GM12878 (cell line): ENCODE results near the gene TMEM231. TPM values are rescaled to one million over a fixed set of nuclear protein-coding genes. Genes with fewer than 3 reads are reported as not detected.

Source experiments
- ATAC-seq: fragments of 200-7000 bp; cut with Tn5 transposase; 3 replicates; pipeline ENCODE4 v1.9.1; 2020; ENCODE audit warnings: mild to moderate bottlenecking, moderate library complexity
- BruUV-seq: library from RNA; stranded (reverse); fragments of 400-500 nt; replicated peaks from 2 replicates; lab custom pipeline; 2021; lab: Mats Ljungman, UMichigan
- CTCF ChIA-PET: fragments of 300-600 bp; sonication (Branson Sonifier 250); formaldehyde crosslinking; extraction: SDS; loops from one replicate; lab custom pipeline; 2021; ENCODE audit warnings: inconsistent platforms; lab: Yijun Ruan, JAX
- POLR2A ChIA-PET: fragments of 350-600 bp; formaldehyde crosslinking; extraction: SDS; loops from one replicate; lab custom pipeline; 2021; ENCODE audit warnings: inconsistent platforms; lab: Charles Lee
- RAD21 ChIA-PET: fragments of 300-600 bp; sonication (Branson Sonifier 250); formaldehyde crosslinking; loops from one replicate; lab custom pipeline; 2023; ENCODE audit warnings: antibody characterized with exemption; ENCODE audit not compliant: unreplicated experiment; lab: Charles Lee
- SMC1A ChIA-PET: fragments of 300-600 bp; sonication (Branson Sonifier 250); formaldehyde crosslinking; loops from one replicate; lab custom pipeline; 2023; ENCODE audit not compliant: unreplicated experiment, uncharacterized antibody; lab: Charles Lee
- DNase-seq: peaks from one replicate; pipeline ENCODE4 v3.0.0-alpha.2; 2011; ENCODE audit warnings: low read depth, low spot score
- FAIRE-seq: peaks from 3 replicates; lab custom pipeline; 2011; peaks lifted over from hg19 to GRCh38; lab: Jason Lieb, UNC
- H2AFZ ChIP-seq: 2 replicates; pipeline ENCODE4 v1.6.0; 2011; ENCODE audit warnings: low read depth, low read length, control low read depth; ENCODE audit not compliant: control insufficient read depth
- H3K27ac ChIP-seq: 2 replicates; pipeline ENCODE4 v1.5.1; 2011; ENCODE audit warnings: control low read depth; ENCODE audit not compliant: control insufficient read depth, insufficient read depth
- H3K27me3 ChIP-seq, 2 experiments: replicated peaks in 1 of 2; 2 replicates each; pipeline versions ENCODE4 v1.6.0 to v1.6.1; 2011; ENCODE audit warnings: low read length in 1 of 2; ENCODE audit not compliant: control insufficient read depth in 2 of 2, insufficient read depth in 2 of 2
- H3K36me3 ChIP-seq, 2 experiments: 2 replicates each; pipeline ENCODE4 v1.5.1; 2011; ENCODE audit warnings: low read length in 1 of 2; ENCODE audit not compliant: control insufficient read depth in 2 of 2, insufficient read depth in 2 of 2
- H3K4me1 ChIP-seq: 2 replicates; pipeline ENCODE4 v1.6.1; 2011; ENCODE audit warnings: mild to moderate bottlenecking, low read length, moderate library complexity, mixed read lengths; ENCODE audit not compliant: control insufficient read depth, insufficient read depth
- H3K4me2 ChIP-seq: 2 replicates; pipeline ENCODE4 v1.6.0; 2011; ENCODE audit warnings: control low read depth; ENCODE audit not compliant: control insufficient read depth, insufficient read depth
- H3K4me3 ChIP-seq: fragments of 200-600 bp; sonication (generic); 2 replicates; pipeline ENCODE4 v1.5.1; 2016
- H3K79me2 ChIP-seq: 2 replicates; pipeline ENCODE4 v1.6.0; 2011; ENCODE audit warnings: low read length; ENCODE audit not compliant: control insufficient read depth, insufficient read depth
- H3K9ac ChIP-seq: 2 replicates; pipeline ENCODE4 v1.8.0; 2011; ENCODE audit warnings: low read length, control low read depth, mixed read lengths; ENCODE audit not compliant: control insufficient read depth, insufficient read depth
- H3K9me3 ChIP-seq: replicated peaks from 3 replicates; pipeline ENCODE4 v1.5.1; 2011; ENCODE audit warnings: mild to moderate bottlenecking, low read length; ENCODE audit not compliant: control insufficient read depth, insufficient read depth
- H4K20me1 ChIP-seq: 2 replicates; pipeline ENCODE4 v1.6.0; 2011; ENCODE audit not compliant: control insufficient read depth, insufficient read depth
- BRCA1 ChIP-seq: IDR thresholded peaks from 2 replicates; pipeline ENCODE4 v1.6.1; 2011; ENCODE audit warnings: low read depth, low read length, improper control_type of control experiment
- CHD1 ChIP-seq: IDR thresholded peaks from 2 replicates; pipeline ENCODE4 v1.6.1; 2012; ENCODE audit warnings: low read depth, low read length, improper control_type of control experiment
- IRF4 ChIP-seq: IDR thresholded peaks from 2 replicates; pipeline ENCODE4 v1.6.1; 2011; ENCODE audit warnings: low read depth, low read length
- KLF5 ChIP-seq: fragments of 450-650 bp; IDR thresholded peaks from 2 replicates; pipeline ENCODE4 v1.6.1; 2014; ENCODE audit warnings: mild to moderate bottlenecking; ENCODE audit not compliant: partially characterized antibody
- MTA3 ChIP-seq: IDR thresholded peaks from 2 replicates; pipeline ENCODE4 v1.6.1; 2012; ENCODE audit warnings: low read length, inconsistent platforms, borderline replicate concordance
- NBN ChIP-seq: fragments of 450-650 bp; IDR thresholded peaks from 2 replicates; pipeline ENCODE4 v1.6.1; 2016
- NFXL1 ChIP-seq: fragments of 450-650 bp; IDR thresholded peaks from 2 replicates; pipeline ENCODE4 v1.6.1; 2017; ENCODE audit warnings: antibody characterized with exemption, mild to moderate bottlenecking, borderline replicate concordance
- NR2C1 ChIP-seq: fragments of 450-650 bp; IDR thresholded peaks from 2 replicates; pipeline ENCODE4 v1.6.1; 2017; ENCODE audit warnings: antibody characterized with exemption, mild to moderate bottlenecking, moderate library complexity
- PAX5 ChIP-seq: IDR thresholded peaks from 2 replicates; pipeline ENCODE4 v1.6.1; 2011; ENCODE audit warnings: low read depth, low read length, borderline replicate concordance
- PML ChIP-seq: IDR thresholded peaks from 2 replicates; pipeline ENCODE4 v1.6.1; 2012; ENCODE audit warnings: low read length, inconsistent platforms
- POU2F2 ChIP-seq: IDR thresholded peaks from 3 replicates; pipeline ENCODE4 v1.6.1; 2011; ENCODE audit warnings: low read depth, mild to moderate bottlenecking, low read length, borderline replicate concordance
- RELA ChIP-seq: fragments of 450-650 bp; IDR thresholded peaks from 2 replicates; pipeline ENCODE4 v1.8.0; 2014; ENCODE audit warnings: borderline replicate concordance; ENCODE audit not compliant: partially characterized antibody
- SIX5 ChIP-seq: IDR thresholded peaks from 2 replicates; pipeline ENCODE4 v1.6.1; 2011; ENCODE audit warnings: mild to moderate bottlenecking, low read depth, low read length, moderate library complexity; ENCODE audit not compliant: severe bottlenecking
- STAT1 ChIP-seq: fragments of 450-650 bp; conservative IDR thresholded peaks from 2 replicates; pipeline ENCODE4 v1.6.1; 2014; ENCODE audit warnings: antibody characterized with exemption, mild to moderate bottlenecking
- STAT3 ChIP-seq: IDR thresholded peaks from 2 replicates; pipeline ENCODE4 v1.6.1; 2011; ENCODE audit warnings: low read depth, low read length, improper control_type of control experiment
- SUZ12 ChIP-seq: fragments of 200-600 bp; sonication (generic); IDR thresholded peaks from one replicate; pipeline ENCODE4 v1.6.1; 2018; ENCODE audit warnings: antibody characterized with exemption, mild to moderate bottlenecking; ENCODE audit not compliant: unreplicated experiment
- TCF3 ChIP-seq: IDR thresholded peaks from 2 replicates; pipeline ENCODE4 v1.6.1; 2012; ENCODE audit warnings: low read depth, mild to moderate bottlenecking, low read length, borderline replicate concordance; ENCODE audit not compliant: insufficient read depth
- YBX1 ChIP-seq: fragments of 450-650 bp; IDR thresholded peaks from 2 replicates; pipeline ENCODE4 v1.6.1; 2016; ENCODE audit warnings: antibody characterized with exemption
- WGBS: methylation state at CpG from one replicate; pipeline ENCODE4 v1.1.6; 2016; ENCODE audit warnings: low lambda C conversion rate; ENCODE audit not compliant: insufficient replicate concordance, insufficient coverage; ENCODE audit errors: missing lambda C conversion rate; 5-methylcytosine and 5-hydroxymethylcytosine counted together
- in situ Hi-C: fragments of 300-500 bp; cut with MboI; formaldehyde crosslinking; loops from 9 replicates; pipeline ENCODE4 v1.14.3; 2018; ENCODE audit warnings: mixed read lengths
- intact Hi-C: fragments of 100-400 bp; cut with micrococcal nuclease; formaldehyde crosslinking; loops from one replicate; pipeline ENCODE4 v1.14.2; 2022; ENCODE audit not compliant: unreplicated experiment
- polyA plus RNA-seq, 11 experiments: library from polyadenylated mRNA; depleted of rRNA in 4 of 11; unstranded in 6 of 11; stranded (reverse) in 5 of 11; fragments of >200 nt; fragmentation: Nextera tagmentation in 4 of 11; fragmentation: Illumina TruSeq in 1 of 11; extraction: Ambion mirVana in 4 of 11; extraction: Trizol in 1 of 11; gene quantifications; 1 replicate in 1 of 11; 2 replicates in 10 of 11; pipeline versions ENCODE4 v1.2.1 to v1.2.3, GENCODE V29; 2011 to 2016; ENCODE audit warnings: inconsistent platforms in 2 of 11, missing spikeins in 2 of 11, low read depth in 1 of 11
- total RNA-seq, 4 experiments: library from RNA; depleted of rRNA in 3 of 4; stranded (reverse); fragments of >200 nt in 3 of 4; fragmentation: Illumina TruSeq in 1 of 4; extraction: Trizol in 1 of 4; gene quantifications; 2 replicates each; pipeline versions ENCODE4 v1.2.1 to v1.2.3, GENCODE V29; 2013 to 2021
- TF ChIP-seq, protein P1 (sequence below): IDR thresholded peaks from 2 replicates; pipeline ENCODE4 v1.6.1; 2011; ENCODE audit warnings: borderline replicate concordance, low read depth, mild to moderate bottlenecking, moderate library complexity, mixed read lengths, low read length; ENCODE audit not compliant: insufficient read depth; ENCODE audit errors: extremely low read length
- TF ChIP-seq, protein P2 (sequence below): fragments of 450-650 bp; IDR thresholded peaks from 2 replicates; pipeline ENCODE4 v1.6.1; 2014; ENCODE audit warnings: mild to moderate bottlenecking

TMEM231 gene
- total and polyA plus RNA-seq, 10 of the 15 experiments (the other 5 are each of a cell fraction or from before 2014, with no cell fraction given) = 1.2 to 9.1 (median 5.9) TPM

DNA sequence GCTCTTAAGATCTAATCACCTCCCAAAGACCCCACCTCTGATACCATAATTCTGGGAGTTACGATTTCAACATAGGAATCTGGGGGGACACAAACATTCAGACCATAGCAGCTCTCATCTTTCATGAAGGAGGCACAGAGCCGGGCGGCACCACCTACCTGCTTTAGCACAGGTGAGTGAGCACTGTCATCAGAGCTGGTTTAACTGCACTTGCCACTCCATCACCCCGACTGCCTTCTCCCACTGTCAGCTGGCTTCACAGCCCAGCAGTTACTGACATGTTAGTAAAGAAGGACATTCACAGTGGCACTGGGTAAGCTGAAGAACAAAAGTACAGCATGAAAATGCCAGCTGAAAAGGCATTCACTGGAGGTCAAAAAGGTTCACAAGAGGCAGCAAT, 32.7 kb upstream of the TMEM231 start:
- no TSS peak for BruUV-seq
- Histone ChIP-seq H3K9me3 (no peaks in the 10 kb centered on the region), H3K36me3 (no peaks in the 10 kb centered on the region; a peak in 1 of 4 replicates), H3K79me2 (no peaks in the 10 kb centered on the region), H3K27ac (no peak overlapping the region), H3K27me3 (no peaks in the 10 kb centered on the region), H2AFZ (no peak overlapping the region), H3K9ac (no peak overlapping the region), H3K4me1 (no peaks in the 10 kb centered on the region), H3K4me2 (no peak overlapping the region), H3K4me3 (no peak overlapping the region), H4K20me1 (no peaks in the 10 kb centered on the region)
- WGBS = 100% methylated on average over 4 of the region's 4 CpGs
- intact Hi-C loops (no loop called here), in situ Hi-C loops (no loop called here)
- ChIA-PET SMC1A (interaction anchor here (1.1 kb wide), 1 partner anchor 12 kb away, joined by 4 read pairs; no protein-coding TSS in a partner anchor), CTCF (interaction anchor here (1.0 kb wide), 1 partner anchor 15 kb away, joined by 3 read pairs; no protein-coding TSS in a partner anchor), POLR2A (interaction anchor here (1.0 kb wide), 1 partner anchor 12 kb away, joined by 3 read pairs; no protein-coding TSS in a partner anchor), RAD21 (no interaction called here)
- DNase-seq (no peak), ATAC-seq (no peak), FAIRE-seq (no peak)
- TF ChIP-seq YBX1 (no peak), NR2C1 (no peak), RELA (no peak), NBN (no peak), STAT1 (no peak), KLF5 (no peak), STAT3 (no peak), TCF3 (no peak), SIX5 (no peak), CHD1 (no peak), IRF4 (no peak), POU2F2 (no peak), PML (no peak), SUZ12 (no peak), NFXL1 (no peak), PAX5 (no peak), MTA3 (no peak), BRCA1 (no peak)
- TF ChIP-seq, protein P1, sequence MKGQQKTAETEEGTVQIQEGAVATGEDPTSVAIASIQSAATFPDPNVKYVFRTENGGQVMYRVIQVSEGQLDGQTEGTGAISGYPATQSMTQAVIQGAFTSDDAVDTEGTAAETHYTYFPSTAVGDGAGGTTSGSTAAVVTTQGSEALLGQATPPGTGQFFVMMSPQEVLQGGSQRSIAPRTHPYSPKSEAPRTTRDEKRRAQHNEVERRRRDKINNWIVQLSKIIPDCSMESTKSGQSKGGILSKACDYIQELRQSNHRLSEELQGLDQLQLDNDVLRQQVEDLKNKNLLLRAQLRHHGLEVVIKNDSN = no peak
- TF ChIP-seq, protein P2, sequence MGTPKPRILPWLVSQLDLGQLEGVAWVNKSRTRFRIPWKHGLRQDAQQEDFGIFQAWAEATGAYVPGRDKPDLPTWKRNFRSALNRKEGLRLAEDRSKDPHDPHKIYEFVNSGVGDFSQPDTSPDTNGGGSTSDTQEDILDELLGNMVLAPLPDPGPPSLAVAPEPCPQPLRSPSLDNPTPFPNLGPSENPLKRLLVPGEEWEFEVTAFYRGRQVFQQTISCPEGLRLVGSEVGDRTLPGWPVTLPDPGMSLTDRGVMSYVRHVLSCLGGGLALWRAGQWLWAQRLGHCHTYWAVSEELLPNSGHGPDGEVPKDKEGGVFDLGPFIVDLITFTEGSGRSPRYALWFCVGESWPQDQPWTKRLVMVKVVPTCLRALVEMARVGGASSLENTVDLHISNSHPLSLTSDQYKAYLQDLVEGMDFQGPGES = no peak
